Transverse colon (tissue), 4 donors: ENCODE data around the gene CAMK1G. TPM values are rescaled to one million over a fixed set of nuclear protein-coding genes. Genes with fewer than 3 reads are reported as not detected.

Experiments used
- DNase-seq: peaks from one replicate; pipeline ENCODE4 v3.0.0-alpha.2; 2019
- H3K27ac ChIP-seq, 4 donors: fragments of 200-600 bp; sonication (generic); 2 replicates each; pipeline ENCODE4 v1.5.1; 2016 to 2018; ENCODE audit warnings: inconsistent platforms in 4 of 4
- H3K27me3 ChIP-seq: fragments of 200-600 bp; sonication (generic); 2 replicates; pipeline ENCODE4 v1.5.1; 2017; ENCODE audit warnings: inconsistent platforms
- H3K36me3 ChIP-seq, 4 donors: fragments of 200-600 bp; sonication (generic); 2 replicates each; pipeline ENCODE4 v1.5.1; 2017 to 2019; ENCODE audit warnings: inconsistent platforms in 4 of 4
- H3K4me1 ChIP-seq, 4 donors: fragments of 200-600 bp; sonication (generic); 2 replicates each; pipeline ENCODE4 v1.5.1; 2017 to 2020; ENCODE audit warnings: inconsistent platforms in 4 of 4
- H3K4me3 ChIP-seq, 4 donors: fragments of 200-600 bp; sonication (generic); 1 replicate in 1 of 4; 2 replicates in 3 of 4; pipeline versions ENCODE4 v1.5.1 to v1.6.1; 2017 to 2019; ENCODE audit warnings: inconsistent platforms in 4 of 4
- H3K9me3 ChIP-seq, 2 donors: fragments of 200-600 bp; sonication (generic); 2 replicates each; pipeline ENCODE4 v1.5.1; 2017 to 2019; ENCODE audit warnings: inconsistent platforms in 2 of 2
- EP300 ChIP-seq: sonication (generic); formaldehyde crosslinking; IDR thresholded peaks from one replicate; pipeline ENCODE4 v1.6.1; 2017; ENCODE audit warnings: antibody characterized with exemption, low read depth
- POLR2A ChIP-seq: fragments of 450-650 bp; IDR thresholded peaks from one replicate; pipeline ENCODE4 v1.6.1; 2016; ENCODE audit warnings: antibody characterized with exemption, mild to moderate bottlenecking, moderate library complexity
- POLR2AphosphoS5 ChIP-seq, 3 donors: sonication (generic); formaldehyde crosslinking; IDR thresholded peaks; one replicate each; pipeline ENCODE4 v1.6.1; 2016; ENCODE audit warnings: antibody characterized with exemption in 3 of 3
- WGBS, 2 donors: methylation state at CpG; one replicate each; pipeline ENCODE4 v1.1.5; 2018; ENCODE audit warnings: low coverage in 1 of 2; 5-methylcytosine and 5-hydroxymethylcytosine counted together
- in situ Hi-C, 4 donors: fragments of 200-750 bp; cut with MboI; loops; one replicate each; pipeline versions ENCODE4 v1.15.0 to v1.15.1; 2017; ENCODE audit warnings: low sequenced_read_pairs in 3 of 4, low pct_ligation_motif_present in 1 of 4, low pct_unique_long_range_greater_than_20kb in 1 of 4
- intact Hi-C: fragments of 100-400 bp; cut with DNase I; formaldehyde crosslinking; loops from one replicate; pipeline ENCODE4 v1.15.1; 2023; ENCODE audit warnings: low total_unique reads
- total RNA-seq, 4 donors: library from RNA; depleted of rRNA; stranded (reverse); fragments of >200 nt; gene quantifications; one replicate each; pipeline ENCODE4 v1.1.0, GENCODE V29; 2016
- TF ChIP-seq, protein P1 (sequence below), 5 experiments: fragments of 200-600 bp in 3 of 5; fragments of 450-650 bp in 2 of 5; sonication (generic) in 3 of 5; IDR thresholded peaks; 1 replicate in 2 of 5; 2 replicates in 3 of 5; pipeline ENCODE4 v1.5.1; 2016 to 2017; ENCODE audit warnings: antibody characterized with exemption in 5 of 5, inconsistent platforms in 3 of 5, mild to moderate bottlenecking in 2 of 5, moderate library complexity in 1 of 5

CAMK1G gene
- total RNA-seq, 4 donors from 2014 or later, result not detected

DNA sequence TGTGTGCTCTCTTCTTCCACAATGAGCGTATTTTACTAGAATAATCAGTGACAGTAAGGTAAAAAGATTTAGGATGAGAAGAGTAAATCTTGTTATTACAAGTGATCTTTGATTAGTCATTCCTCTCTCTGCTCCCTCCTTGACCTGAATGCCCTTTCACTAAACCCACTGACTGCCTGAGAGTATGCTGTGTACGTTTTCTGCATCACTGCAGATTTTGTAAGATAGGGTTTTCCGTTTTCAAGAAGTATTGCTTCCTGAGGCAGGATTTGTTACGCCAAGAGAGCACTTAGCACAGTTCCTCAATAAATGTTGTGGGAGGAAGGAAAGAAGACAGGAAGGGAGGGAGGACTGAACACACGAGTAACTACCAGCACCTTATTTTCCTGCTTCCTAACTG, 76.4 kb downstream of the CAMK1G start:
- no peaks in the 10 kb centered on the region for H3K9me3 ChIP-seq
- H3K4me3 ChIP-seq, result no peak overlapping the region
- WGBS, 2 donors, result 35 to 49% methylated on average over 2 to 5 of the region's 5 CpGs
- TF ChIP-seq, protein P1, sequence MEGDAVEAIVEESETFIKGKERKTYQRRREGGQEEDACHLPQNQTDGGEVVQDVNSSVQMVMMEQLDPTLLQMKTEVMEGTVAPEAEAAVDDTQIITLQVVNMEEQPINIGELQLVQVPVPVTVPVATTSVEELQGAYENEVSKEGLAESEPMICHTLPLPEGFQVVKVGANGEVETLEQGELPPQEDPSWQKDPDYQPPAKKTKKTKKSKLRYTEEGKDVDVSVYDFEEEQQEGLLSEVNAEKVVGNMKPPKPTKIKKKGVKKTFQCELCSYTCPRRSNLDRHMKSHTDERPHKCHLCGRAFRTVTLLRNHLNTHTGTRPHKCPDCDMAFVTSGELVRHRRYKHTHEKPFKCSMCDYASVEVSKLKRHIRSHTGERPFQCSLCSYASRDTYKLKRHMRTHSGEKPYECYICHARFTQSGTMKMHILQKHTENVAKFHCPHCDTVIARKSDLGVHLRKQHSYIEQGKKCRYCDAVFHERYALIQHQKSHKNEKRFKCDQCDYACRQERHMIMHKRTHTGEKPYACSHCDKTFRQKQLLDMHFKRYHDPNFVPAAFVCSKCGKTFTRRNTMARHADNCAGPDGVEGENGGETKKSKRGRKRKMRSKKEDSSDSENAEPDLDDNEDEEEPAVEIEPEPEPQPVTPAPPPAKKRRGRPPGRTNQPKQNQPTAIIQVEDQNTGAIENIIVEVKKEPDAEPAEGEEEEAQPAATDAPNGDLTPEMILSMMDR (IDR thresholded peaks at IDR 0.05), result no peak
- TF ChIP-seq POLR2AphosphoS5 (IDR thresholded peaks at IDR 0.05) (no peak), EP300 (no peak), POLR2A (no peak)
- DNase-seq, result no peak
- H3K4me1 ChIP-seq, result peaks cover 0 to 21% (median 2%) of the 10 kb centered on the region in 4 donors
- in situ Hi-C loops (no loop called here), intact Hi-C loops (no loop called here)
- H3K27ac ChIP-seq, result no peak overlapping the region
- no peaks in the 10 kb centered on the region for H3K36me3 ChIP-seq
- no peaks in the 10 kb centered on the region for H3K27me3 ChIP-seq

DNA sequence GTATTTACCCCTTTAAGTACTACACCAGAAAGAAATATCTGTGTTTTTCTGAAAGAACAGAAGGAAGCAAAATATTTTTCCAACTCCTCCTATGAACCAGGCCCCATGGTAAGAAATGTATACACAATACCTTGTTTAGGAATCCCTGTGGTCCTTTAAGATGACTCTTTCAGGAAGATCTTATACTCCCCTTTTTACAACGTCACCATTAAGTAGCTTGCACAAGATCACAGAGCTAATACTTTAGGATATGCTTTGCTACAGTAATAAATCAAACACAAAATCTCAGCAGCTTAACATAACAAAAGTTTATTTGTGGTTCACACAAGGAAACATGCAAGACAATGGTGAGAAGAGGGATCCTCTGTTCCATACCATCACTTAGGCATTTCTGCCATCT, 77.6 kb downstream of the CAMK1G start:
- no peak overlapping the region for H3K27ac ChIP-seq
- H3K9me3 ChIP-seq, result no peaks in the 10 kb centered on the region
- H3K36me3 ChIP-seq, result no peaks in the 10 kb centered on the region
- TF ChIP-seq POLR2AphosphoS5 (IDR thresholded peaks at IDR 0.05), result no peak
- no peak for TF ChIP-seq POLR2A
- TF ChIP-seq, protein P1 (IDR thresholded peaks at IDR 0.05), result no peak
- no peak for TF ChIP-seq EP300
- in situ Hi-C loops (no loop called here), intact Hi-C loops (no loop called here)
- no peak for DNase-seq
- WGBS, 2 donors, result 55 to 75% methylated on average over 1 of the region's 1 CpG
- H3K27me3 ChIP-seq, result no peaks in the 10 kb centered on the region
- no peak overlapping the region for H3K4me3 ChIP-seq
- peaks cover 0 to 21% (median 2%) of the 10 kb centered on the region in 4 donors for H3K4me1 ChIP-seq

DNA sequence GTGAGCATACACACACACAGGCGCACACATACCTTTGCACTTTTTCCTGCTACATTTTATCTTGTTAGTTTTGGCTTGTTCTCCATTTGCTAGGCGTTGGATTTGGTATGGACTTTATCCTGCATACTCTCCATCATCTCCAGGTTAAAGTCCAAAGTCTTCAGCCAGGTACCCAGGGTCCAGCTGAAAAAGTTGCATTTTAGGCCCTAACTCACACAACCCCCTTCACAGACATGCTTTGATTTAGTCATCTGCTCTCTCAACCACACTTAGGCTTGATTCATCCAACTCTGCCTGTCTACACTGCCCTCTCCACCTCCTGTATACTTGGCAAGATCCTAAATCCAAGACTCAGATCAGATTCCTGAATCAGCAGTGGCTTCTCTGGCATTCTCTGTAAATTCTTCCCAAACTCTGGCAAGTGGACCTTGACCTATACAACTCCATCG, 79.4 kb downstream of the CAMK1G start:
- no peaks in the 10 kb centered on the region for H3K9me3 ChIP-seq
- in situ Hi-C loops (no loop called here), intact Hi-C loops (no loop called here)
- no peak overlapping the region for H3K27ac ChIP-seq
- H3K36me3 ChIP-seq, result no peaks in the 10 kb centered on the region
- DNase-seq, result no peak
- H3K4me1 ChIP-seq, result peaks cover 0 to 21% (median 2%) of the 10 kb centered on the region in 4 donors
- H3K4me3 ChIP-seq, result no peak overlapping the region
- TF ChIP-seq POLR2AphosphoS5 (IDR thresholded peaks at IDR 0.05) (no peak), EP300 (no peak), POLR2A (no peak)
- TF ChIP-seq, protein P1 (IDR thresholded peaks at IDR 0.05), result no peak
- H3K27me3 ChIP-seq, result no peaks in the 10 kb centered on the region
- WGBS, 2 donors, result 32 to 60% methylated on average over 3 of the region's 3 CpGs

Other genes with a start within 250 kb of the CAMK1G start
- 100 to 1,000 TPM in 3 of 4 donors, 10 to 100 TPM in 1; 47.2 to 147 (median 126) TPM for gene LAMB3, start 68.7 kb downstream of the CAMK1G start, total RNA-seq
- gene G0S2, start 91.7 kb downstream of the CAMK1G start, total RNA-seq, result 10 to 100 TPM in 2 of 4 donors, 1 to 10 TPM in 2; 1.8 to 84.2 (median 26.9) TPM
- gene HSD11B1, start 121.1 kb downstream of the CAMK1G start, total RNA-seq, result 1 to 10 TPM in 3 of 4 donors, not detected in 1; 1.5 to 3.7 (median 2.6) TPM
- gene TRAF3IP3, start 172.3 kb downstream of the CAMK1G start, total RNA-seq, result 10 to 100 TPM in 2 of 4 donors, 1 to 10 TPM in 2; 2.3 to 17.6 (median 6.8) TPM
- gene C1orf74, start 200.8 kb downstream of the CAMK1G start, total RNA-seq, result 1 to 10 TPM in 2 of 4 donors, under 1 TPM in 1, not detected in 1; 0.20 to 2.7 (median 2.4) TPM
- 10 to 100 TPM; 26.1 to 78.0 (median 44.4) TPM for gene IRF6, start 222.4 kb downstream of the CAMK1G start, total RNA-seq
- 10 to 100 TPM in 1 of 4 donors, 1 to 10 TPM in 3; 1.1 to 13.7 (median 6.1) TPM for gene UTP25, start 244.3 kb downstream of the CAMK1G start, total RNA-seq